ENCODE measurements around the gene ZWILCH.
"Not testable (repeated sequence)": the region's sequence is repeated elsewhere in the genome, so short reads cannot be mapped to it uniquely, and the experiment has no call there.

The ZWILCH gene

DNA sequence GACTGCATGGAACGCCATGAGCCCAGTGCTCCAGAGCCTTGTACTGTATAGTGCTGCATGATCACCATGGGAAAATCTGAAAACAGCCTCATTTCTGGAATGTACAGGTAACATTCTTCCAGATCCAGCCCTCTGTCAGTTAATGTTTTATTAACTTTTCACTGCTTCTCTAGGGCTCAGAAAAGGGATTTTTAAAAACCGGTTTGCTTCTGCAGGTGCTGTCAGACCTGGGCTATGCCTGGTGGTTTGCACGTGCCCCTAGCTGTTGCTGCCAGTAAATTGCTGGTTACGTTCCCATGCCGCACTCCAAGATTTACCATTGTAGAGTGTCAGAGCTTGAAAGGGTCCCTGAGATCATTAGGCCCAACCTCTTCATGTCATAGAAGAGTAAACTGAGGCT is 16.6 kb upstream of the ZWILCH start:
- DNase-seq (ENCODE audit: low spot score), result no peak

DNA sequence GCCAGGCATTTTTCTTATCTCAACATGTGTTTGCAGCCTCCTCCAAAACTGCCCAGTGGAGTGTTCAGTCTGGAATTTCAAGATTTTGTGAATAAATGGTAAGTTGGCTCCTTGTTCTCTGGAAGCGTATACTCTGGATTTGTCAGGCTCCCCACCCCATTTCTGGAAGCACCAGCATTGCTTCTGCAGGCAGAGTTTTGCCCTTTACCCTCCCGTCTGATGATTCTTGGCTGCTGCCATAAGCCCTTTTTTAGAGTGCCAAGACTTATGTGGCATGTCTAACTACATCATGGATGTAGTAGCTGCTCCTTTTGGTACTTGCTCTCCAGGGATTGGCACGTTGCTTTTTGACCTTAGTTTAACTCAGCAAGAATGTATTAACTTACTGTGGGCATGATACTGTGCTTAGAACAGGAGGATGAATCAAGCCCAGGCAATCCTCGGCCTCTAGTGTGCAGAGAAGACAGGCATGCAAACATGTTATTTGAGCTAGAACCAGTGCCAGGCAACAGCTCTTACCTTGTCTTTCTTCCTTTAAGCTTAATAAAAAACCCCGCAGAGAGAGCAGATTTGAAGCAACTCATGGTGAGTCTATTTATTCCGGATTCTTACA is 15.8 kb upstream of the ZWILCH start:
- no peak for DNase-seq (ENCODE audit: low spot score)

DNA sequence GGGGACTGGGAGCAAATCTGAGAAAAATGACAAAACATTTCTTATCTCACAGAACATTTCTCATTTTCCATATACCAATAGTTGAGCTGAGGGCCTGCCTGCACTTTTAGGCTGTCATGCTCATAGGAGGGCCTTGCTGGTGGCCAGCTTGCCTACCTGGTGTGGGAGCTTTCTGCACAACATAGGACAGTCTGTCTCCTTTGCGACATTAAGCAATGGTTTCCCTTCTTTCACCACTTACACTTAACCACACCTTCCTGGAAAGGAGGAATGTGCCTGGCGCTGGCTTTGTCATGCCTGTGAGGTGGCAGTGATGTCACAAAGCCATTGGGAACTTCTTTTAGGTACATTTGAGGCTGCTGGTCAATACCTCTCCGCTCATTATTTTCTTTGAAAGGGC is 13.3 kb upstream of the ZWILCH start:
- DNase-seq (ENCODE audit: low spot score), result no peak

DNA sequence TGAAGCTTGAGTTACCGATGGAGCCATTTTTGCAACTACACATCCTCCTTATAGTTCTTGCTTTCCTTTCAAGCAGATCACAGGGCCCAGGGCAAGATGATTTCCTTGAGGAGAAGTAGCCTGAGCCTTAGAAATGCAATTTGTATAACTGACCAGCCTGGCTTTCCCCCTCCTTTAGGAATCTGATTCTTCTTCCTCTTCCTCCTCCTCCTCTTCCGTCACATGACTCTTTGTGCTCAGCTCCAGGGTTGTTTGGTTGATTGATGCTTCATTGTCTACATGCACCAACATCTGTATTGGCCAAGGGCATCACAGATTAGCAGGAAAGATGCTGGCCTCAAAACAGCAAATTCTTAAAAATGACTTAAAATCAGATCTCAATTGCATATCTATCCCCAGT is 10.9 kb upstream of the ZWILCH start:
- no peak for DNase-seq (ENCODE audit: low spot score)

DNA sequence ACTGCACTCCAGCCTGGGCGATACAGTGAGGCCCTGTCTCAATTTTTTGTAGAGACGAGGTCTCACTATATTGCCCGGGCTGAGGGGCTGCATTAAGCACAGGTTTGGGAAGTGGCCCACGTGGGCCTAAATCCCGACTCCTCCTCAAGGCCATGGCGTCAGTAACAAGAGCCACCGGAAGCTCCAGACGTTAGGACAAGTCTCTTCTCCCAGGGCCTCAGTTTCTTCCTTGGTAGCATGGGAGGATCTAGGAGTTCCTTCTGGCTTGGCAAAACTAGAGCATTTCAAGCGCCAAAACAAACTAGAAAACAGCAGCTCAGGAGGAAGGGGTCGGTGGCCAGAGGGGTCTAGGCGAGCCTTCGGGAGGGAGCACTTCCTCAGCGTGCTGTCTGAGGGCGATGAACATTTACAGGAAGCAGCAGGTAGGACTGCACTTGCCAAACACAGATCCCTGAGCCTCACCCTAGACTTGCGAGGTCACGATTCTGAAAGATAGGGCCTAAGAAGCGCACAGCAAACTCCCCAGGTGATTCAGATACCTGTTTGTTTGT is 8.1 kb upstream of the ZWILCH start:
- no peak for DNase-seq (ENCODE audit: low spot score)

DNA sequence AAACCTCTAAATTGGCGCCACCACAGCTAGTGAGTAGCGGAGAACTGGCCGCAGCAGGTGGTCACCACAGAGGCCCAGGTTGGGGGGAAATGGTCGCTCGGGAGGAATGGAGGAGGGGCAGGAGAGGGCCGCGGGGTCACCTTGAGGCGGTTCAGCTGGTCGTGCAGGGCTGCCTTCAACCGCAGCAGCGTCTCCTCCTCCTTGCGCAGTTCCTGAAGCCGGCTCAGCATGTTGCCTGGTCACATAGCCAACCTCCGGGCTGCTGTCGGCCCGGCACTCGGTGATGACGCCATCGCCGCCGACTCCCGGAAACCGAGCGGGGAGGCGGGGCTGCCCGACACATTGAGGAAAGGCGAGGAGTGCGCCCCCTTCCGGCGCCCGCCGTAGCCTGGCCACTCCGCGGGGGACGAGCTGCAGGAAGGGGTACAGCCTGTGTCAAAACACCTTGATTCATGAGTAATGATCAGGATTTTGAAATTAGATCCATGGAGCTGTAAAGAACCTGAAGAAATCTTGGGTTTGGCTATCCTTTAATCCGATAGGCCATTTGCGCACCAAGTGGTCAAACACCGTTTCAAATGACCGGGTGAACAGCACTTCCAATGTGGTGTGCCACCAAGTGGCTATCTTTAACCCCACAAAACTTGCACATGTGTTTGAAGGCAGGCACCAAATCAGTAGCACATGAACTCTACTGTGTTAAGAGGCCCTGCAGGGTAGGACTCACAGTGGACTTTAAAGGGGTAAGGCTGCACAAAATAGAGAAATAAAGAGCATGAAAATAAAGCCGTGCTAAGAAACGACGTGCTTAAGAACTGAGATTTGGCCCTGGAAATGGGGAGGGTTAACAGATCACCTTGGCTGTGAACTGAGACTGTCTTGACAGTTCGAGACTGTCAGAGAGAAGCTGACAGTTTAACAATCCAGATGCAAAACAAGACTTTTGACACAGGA is 7.3 kb upstream of the ZWILCH start, which contains the start of gene SNAPC5:
Gene SNAPC5, minus strand, starts transcription at position 261 of the 954 bp plus-strand sequence. Its CDS starts 31 bp downstream, at position 230.
- peak; percentile 95 for DNase-seq (ENCODE audit: low spot score)

DNA sequence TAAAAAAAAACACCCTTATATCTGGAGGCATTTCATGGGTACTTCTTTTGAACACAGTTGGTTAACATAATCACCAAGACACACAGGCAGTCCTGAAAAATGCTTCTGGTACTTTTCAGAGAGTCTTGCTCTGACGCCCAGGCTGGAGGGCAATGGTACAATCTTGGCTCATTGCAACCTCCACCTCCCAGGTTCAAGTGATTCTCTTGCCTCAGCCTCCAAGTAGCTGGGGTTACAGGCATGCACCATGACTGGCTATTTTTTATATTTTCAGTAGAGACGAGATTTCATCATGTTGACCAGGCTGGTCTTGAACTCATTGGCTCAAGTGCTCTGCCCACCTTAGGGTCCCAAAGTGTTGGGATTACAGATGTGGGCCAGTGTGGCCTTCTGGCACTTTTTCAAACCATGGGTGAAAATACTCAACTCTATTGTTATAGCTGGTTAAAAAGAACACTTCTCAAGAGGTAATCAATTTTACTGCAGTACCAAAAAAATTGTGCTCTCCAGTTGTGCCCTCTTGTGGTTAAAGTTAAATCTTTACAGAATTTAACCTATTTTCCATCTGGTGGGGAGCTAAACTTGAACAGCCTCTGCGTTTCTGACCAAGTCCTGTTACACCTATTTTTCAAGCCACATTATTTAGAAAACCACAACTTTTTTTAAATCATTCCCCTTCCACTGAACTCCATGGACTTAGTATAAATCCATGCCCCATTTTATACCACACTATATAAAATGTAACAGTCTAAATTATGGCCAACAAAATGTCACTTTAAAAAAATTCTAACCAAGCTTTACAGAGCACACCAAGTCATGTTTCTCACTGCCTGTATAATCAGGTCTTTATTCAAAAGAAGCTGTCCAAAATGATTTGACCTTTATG is 6.4 kb upstream of the ZWILCH start:
- peak; percentile 21 for DNase-seq (ENCODE audit: low spot score)

DNA sequence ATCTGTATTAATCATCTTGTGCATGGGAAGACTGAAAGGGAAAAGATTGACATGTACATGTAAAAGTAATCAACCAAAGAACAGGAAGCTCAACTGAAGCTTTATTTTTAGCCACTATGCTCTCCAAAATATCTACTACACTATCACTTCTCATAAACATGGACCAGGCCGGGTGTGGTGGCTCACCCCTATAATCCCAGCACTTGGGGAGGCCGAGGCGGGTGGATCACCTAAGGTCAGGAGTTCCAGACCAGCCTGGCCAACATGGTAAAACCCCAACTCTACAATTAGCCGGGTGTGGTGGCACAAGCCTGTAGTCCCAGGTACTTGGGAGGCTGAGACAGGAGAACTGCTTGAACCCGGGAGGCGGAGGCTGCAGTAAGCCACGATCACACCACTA is 4.8 kb upstream of the ZWILCH start:
- DNase-seq (ENCODE audit: low spot score), result not testable (repeated sequence)

DNA sequence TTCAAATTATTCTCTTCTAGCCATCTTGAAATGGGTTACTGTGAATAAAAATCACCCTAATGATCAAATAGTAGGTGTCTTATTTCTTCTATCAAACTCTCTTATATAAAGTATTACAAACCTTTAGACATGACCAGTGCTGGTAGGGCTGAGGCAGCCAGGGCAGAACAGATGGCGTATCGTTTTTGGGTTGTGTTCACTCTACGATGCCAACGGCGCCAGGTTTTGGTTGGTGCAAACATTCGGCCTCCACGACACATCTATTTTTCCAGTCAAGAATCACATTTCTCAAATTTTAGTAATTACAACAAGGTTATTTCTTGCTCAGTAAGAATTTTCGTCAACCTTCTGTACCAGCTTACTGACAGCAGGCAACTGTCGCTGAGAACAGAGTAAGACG is 2.6 kb upstream of the ZWILCH start:
- DNase-seq (ENCODE audit: low spot score), result no peak

DNA sequence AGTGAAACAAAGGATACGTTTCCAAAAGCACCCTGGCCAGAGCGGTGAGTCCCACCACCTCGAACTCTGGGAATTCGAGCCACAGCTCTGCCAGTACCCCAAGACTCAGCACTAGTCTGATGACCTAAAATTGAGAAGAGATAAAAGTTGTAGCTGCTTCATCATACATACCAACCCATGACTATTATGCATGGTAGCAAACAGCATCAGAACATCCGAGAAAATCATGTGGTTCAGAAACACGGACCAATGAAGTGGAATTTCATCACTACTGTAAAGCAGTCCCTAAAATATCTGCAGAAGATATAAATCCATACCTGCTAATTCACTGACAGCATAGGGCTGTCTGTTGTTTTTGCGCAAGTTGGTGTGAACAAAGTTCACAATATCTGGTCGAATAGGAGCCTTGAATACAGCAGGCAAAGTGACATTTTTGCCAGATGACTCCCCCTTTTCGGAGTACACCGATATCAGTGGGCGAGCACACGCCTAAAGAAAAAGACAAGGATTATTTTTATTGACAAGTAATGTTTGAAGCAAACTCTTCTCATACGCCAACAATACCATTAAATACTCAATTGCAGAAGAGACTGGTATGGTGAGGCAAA is 2.0 kb upstream of the ZWILCH start:
- not testable (repeated sequence) for DNase-seq (ENCODE audit: low spot score)

DNA sequence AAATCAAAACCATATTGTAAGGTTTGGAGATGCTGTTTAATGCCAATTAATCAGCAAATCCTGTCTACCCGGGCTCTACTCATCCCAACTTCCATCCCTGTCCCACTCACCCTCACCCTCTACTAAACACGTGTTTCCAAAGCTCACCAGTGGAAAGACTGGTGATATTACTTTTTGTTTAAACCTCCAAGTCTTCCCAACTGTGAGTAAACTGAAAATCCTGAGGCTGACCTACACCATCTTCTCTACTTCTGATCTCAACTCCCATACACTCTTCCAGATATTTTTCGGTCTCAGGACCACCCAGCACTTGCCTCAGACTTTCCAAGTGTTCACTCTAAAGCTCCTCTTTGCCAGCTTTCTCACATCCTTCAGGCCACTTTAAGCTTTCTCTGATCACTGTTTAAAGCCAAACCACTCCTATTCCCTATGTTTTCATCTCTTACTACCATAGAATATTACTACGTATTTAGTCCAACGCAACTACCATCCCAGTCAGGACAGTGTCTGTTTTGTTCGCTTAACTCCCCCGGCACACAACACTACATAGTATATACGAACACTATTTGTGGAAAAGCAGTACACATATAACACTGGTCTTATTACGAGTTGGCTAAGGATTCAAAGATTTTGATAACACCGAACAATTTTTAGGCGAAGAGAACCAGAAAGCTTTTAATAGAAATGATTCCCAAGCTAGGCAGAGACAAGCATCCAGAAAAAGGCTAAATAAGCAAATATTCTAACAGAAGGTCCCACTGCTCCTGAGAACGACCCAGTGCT is 1.2 kb upstream of the ZWILCH start:
- no peak for DNase-seq (ENCODE audit: low spot score)

DNA sequence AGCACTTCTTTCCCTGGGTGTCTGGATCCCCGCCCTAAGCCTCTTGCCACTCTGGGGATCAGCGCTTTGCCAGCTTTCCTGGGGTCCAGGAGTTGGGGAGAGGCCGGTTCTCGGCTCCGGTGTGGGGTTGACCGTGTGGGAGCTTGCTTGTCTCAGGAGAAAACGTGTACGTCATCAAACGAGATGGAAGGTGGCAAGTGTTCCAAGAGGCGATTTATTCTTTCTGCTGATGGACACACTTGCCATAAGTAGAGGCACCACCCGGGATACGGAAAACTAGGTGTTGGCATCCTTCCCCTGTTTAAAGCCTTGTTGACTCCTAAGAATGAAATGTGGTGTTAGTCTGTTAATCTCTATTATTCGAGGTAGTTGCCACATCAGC is 295 bp downstream of the ZWILCH start:
- no peak for DNase-seq (ENCODE audit: low spot score)

DNA sequence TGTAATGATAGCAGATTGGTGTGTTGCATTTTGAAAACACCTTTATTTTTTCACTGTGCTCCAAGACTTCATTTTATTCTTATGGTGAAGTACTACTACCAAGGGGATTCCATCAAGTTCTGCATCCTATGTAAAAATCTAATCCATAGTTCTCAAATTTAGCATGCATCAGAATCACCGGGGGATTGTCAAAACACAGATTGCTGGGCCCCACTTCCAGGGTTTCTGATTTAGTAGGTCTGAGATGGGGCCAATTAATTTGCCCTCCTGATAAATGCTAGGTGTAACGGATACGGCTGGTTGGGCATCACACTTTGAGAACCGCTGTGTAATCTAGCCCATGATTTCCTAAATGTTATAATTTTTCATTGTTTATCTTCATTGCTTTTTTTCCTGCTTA is 692 bp downstream of the ZWILCH start:
- no peak for DNase-seq (ENCODE audit: low spot score)

DNA sequence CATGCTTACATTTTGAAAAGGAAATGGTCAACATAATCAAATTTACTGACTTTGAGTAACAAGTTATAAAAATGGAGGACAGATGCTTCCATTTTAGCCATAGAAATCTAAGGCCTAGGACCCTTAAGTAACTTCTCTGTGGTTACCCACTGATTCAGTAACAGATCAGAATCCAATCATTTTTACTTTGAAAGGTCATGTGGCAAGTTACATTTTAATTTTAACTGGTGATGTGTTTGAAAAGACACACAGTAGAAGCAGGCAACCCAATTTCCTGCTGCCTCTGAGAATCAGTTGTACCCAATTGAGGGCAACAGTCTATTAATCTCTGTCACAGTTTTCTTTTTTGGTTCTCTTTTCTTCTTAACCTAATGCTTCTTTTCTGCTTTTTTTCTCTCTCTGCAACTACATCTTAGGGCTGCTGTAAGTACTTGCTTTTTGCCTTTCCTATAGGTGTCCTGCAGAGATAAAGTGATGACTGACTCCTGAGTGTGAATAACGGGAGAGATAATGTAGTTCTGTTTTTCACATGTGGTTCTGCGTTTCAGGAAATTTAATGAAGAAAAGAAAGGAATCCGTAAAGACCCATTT is 3.3 kb downstream of the ZWILCH start:
- DNase-seq (ENCODE audit: low spot score), result no peak

DNA sequence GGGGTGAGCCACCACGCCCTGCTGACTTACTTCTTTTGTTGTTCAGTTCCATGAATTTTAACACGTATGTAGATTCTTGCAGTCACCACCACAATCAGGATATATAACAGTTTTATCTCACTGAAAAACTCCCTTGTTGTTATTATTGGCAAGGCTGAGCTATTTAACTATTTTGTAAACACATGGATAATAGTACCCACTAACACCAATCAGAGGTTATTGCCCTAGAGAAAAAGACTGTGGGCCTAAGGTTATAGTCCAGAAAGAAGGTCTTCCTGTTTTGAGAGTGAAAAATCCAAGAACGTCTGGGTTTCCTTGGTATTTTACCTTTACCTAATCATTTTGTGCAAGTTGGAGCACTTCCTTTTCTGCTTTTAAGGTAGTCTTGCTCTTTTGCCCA is 9.5 kb downstream of the ZWILCH start:
- DNase-seq (ENCODE audit: low spot score), result no peak

DNA sequence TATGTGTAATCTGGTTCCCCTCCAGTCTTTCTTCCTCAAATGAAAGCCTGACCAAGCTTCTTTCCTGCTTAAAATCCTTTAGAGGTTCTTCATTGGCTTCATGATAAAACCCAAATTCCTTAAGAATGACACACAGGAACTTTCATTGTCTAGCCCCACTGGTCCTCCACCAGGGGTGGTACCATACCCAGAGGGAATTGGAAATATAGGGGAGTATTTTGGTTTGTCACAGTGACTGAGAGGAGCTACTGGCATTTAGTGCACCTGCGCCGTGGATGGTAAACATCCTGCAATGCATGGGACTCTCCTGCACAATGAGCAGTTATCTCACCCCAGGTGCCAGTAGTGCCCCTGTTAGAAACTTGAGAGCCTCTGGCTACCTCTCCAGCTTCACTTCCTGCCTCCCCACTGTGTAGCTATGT is 10.8 kb downstream of the ZWILCH start:
- DNase-seq (ENCODE audit: low spot score), result no peak

DNA sequence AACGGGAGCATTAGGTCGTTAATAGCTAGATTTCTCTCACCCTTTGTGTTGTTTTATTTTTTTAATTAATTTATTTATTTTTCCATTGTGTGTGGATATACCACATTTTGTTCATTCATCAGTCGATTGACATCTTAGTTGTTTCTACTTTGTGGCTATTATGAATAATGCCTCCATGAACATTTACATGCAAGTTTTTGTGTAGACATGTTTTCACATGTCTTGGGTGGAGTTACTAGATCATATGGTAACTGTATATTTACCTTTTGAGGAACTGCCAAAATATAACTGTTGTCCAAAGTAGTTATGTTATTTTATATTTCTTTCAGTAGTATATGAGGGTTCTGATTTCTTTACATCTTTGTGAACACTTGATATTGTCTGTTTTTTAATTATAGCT is 18.8 kb downstream of the ZWILCH start:
- DNase-seq (ENCODE audit: low spot score), result no peak

DNA sequence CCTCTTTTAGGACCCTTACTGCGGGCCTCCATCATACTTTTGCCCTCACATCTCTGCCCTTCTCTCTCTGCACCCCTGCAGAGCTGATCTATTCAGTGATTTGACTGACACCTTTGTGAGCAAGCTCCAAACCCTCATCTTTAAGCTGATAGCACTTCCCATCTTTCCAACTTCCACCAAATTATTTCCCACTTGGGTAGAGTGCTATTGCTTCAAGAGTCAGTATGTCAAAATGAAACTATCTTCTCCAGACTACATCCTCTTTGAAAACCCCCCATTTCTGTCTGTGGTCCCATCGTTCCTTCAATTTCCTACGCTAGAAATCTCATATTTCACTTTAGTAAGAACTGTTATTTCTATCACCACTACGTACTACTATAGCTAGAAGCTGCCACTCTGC is 19.7 kb downstream of the ZWILCH start:
- DNase-seq (ENCODE audit: low spot score), result no peak

DNA sequence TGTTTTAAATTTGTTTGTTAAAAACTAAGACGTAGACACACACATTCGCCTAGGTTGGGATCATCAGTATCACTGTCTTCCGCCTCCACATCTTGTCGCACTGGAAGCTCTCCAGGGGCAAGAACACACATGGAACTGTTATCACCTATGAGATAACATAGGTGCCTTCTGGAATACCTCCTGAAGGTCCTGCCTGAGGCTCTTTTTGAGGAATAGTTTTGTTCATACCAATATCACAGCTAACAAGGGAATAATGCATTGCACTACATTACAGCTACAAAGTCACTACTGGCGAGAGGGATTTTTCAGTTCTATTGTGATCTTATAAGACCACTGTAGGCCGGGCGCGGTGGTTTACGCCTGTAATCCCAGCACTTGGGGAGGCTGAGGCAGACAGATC is 29.9 kb downstream of the ZWILCH start:
- DNase-seq (ENCODE audit: low spot score), result no peak

DNA sequence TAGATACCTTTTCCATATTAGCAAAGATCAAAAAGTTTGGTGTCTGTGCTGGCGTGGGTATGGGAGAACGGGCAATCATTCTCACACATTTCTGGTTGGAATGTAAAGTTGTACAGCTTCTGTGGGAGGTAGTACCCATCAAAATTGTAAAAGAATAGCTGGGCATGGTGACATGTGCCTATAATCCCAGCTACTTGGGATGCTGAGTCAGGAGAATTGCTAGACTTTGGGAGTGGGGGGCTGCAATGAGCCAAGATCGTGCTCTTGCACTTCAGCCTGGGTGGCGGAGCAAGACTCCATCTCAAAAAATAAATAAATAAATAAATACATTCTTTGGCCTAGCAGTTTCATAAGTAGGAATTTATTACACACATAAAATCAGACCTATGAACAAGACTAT is 37.8 kb downstream of the ZWILCH start:
- no peak for DNase-seq (ENCODE audit: low spot score)

DNA sequence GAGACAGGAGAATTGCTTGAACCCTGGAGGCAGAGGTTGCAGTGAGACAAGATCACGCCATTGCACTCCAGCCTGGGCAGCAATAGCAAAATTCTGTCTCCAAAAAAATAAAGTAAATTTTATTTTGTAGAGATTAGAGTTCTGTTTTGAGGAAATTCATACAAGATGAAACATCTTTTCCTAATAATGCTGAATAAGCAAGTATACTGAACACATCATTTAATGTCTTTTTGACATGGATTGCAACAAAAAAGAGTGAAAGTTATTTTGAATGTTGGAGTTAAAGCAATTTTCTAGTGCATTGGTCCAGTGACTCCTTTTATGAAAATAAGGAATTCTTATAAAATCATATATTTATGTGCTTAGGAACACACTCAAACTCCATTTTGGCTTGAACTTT is 40.1 kb downstream of the ZWILCH start:
- DNase-seq (ENCODE audit: low spot score), result no peak

All from hematopoietic multipotent progenitor cell treated with erythropoietin and hydrocortisone succinate and interleukin-3 and kit ligand, for 17 days (in vitro differentiated cells).